T-helper 1 cell treated with Interleukin-12 subunit alpha and Interleukin-12 subunit beta and Interleukin-4 antibody, amounts not matched to agents 30 μg/mL and 1 μg/mL, for 36 hours (primary cell): ENCODE results near the gene TTBK2.

Experiments
- H3K27ac Mint-ChIP-seq: one replicate; pipeline ENCODE4 v1.8.0; 2021; ENCODE audit warnings: mild to moderate bottlenecking, mixed read lengths
- H3K27me3 Mint-ChIP-seq: one replicate; pipeline ENCODE4 v1.8.0; 2021; ENCODE audit warnings: low read depth, mixed read lengths
- H3K36me3 Mint-ChIP-seq: one replicate; pipeline ENCODE4 v1.8.0; 2021; ENCODE audit warnings: low read depth, mixed read lengths
- H3K4me1 Mint-ChIP-seq: one replicate; pipeline ENCODE4 v1.8.0; 2021; ENCODE audit warnings: low read depth, mixed read lengths
- H3K4me3 Mint-ChIP-seq: one replicate; pipeline ENCODE4 v1.8.0; 2021; ENCODE audit warnings: mild to moderate bottlenecking, moderate library complexity, mixed read lengths
- H3K9me3 Mint-ChIP-seq: one replicate; pipeline ENCODE4 v1.8.0; 2021; ENCODE audit warnings: mixed read lengths

Gene TTBK2

DNA sequence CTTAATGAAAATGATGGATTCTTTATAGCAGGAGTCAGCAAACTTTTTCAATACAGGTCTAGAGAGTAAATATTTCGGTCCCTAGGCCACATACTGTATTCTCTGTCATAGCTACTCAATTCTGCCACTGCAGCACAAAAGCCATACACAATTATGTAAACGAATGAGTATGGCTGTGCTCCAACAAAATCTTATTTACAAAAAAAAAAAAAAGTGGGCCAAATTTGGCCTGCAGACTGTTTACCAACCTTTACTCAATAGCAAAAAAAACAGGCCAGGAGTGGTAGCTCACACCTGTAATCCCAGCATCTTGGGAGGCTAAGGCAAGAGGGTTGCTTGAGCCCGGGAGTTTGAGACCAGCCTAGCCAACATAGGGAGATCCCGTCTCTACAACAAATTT is 41.1 kb downstream of the TTBK2 start:
- Mint-ChIP-seq H3K4me1 (no peaks in the 10 kb centered on the region), H3K36me3 (no peaks in the 10 kb centered on the region), H3K27me3 (no peaks in the 10 kb centered on the region), H3K9me3 (no peaks in the 10 kb centered on the region), H3K27ac (no peak overlapping the region), H3K4me3 (no peak overlapping the region)

DNA sequence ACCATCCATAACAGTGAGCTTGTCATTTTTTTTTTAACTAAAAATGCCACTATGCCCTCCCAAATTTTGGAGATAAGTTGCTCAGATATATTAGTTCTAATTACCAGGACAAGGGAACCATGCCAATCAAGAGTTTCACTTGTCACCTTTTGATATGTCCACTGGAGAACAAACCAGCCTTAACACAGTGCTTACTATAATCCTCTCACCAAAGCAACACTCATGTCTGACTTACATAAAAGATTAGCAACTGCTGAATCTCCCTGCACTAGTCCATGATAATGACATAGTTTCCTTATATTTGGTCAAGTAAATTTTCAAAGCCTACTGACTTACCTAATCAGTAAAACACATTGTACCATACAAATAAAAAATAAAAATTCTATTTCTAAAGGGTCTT is 44.4 kb downstream of the TTBK2 start:
- H3K4me3 Mint-ChIP-seq: no peak overlapping the region
- H3K27ac Mint-ChIP-seq: no peak overlapping the region
- no peaks in the 10 kb centered on the region for H3K36me3 Mint-ChIP-seq
- H3K27me3 Mint-ChIP-seq: no peaks in the 10 kb centered on the region
- H3K4me1 Mint-ChIP-seq: no peaks in the 10 kb centered on the region
- H3K9me3 Mint-ChIP-seq: no peaks in the 10 kb centered on the region

DNA sequence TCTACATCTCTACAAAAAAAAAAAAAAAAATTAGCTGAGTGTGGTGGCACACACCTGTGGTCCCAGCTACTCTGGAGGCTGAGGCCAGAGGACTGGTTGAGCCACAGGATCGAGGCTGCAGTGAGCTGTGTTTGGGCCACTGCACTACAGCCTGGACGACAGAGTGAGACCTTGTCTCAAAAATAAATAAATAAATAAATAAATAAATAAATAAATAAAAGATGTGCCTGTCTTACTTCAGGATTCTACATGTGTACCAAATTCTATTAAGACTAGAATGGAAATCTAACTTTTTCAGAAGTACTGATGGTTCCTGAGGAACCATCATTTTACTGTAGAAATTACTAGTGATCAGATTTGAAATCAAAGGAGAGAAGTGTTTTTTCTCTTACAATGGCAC is 51.9 kb downstream of the TTBK2 start:
- no peak overlapping the region for H3K4me3 Mint-ChIP-seq
- H3K27ac Mint-ChIP-seq: no peak overlapping the region
- H3K4me1 Mint-ChIP-seq: no peaks in the 10 kb centered on the region
- H3K9me3 Mint-ChIP-seq: no peaks in the 10 kb centered on the region
- H3K36me3 Mint-ChIP-seq: peaks cover 5% of the 10 kb centered on the region
- no peaks in the 10 kb centered on the region for H3K27me3 Mint-ChIP-seq

DNA sequence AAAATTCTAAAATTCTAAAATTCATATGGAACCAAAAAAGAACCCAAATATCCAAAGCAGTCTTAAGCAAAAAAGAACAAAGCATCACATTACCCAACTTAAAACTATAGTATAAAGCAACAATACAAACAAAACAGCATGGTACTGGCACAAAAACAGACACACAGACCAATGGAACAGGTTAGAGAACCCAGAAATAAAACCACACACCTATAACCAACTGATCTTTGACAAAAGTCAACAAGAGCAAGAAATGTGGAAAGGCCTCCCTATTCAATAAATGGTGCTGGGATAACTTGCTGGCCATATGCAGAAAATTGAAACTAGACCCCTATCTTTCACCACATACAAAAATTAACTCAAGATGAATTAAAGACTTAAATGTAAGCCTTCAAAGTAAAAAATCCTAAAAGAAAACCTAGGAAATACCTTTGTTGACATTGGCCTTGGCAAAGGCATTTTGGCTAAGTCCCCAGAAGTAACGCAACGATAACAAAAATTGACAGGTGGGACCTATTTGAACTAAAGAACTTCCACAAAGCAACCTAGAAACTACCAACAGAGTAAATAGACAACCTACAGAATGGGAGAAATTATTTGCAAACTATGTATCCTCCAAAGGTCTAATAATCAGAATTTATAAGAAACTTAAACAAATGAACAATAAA is 56.9 kb downstream of the TTBK2 start:
- Mint-ChIP-seq H3K9me3 (no peaks in the 10 kb centered on the region), H3K27me3 (no peaks in the 10 kb centered on the region), H3K36me3 (peaks cover 11% of the 10 kb centered on the region), H3K27ac (no peak overlapping the region), H3K4me1 (no peaks in the 10 kb centered on the region), H3K4me3 (no peak overlapping the region)

DNA sequence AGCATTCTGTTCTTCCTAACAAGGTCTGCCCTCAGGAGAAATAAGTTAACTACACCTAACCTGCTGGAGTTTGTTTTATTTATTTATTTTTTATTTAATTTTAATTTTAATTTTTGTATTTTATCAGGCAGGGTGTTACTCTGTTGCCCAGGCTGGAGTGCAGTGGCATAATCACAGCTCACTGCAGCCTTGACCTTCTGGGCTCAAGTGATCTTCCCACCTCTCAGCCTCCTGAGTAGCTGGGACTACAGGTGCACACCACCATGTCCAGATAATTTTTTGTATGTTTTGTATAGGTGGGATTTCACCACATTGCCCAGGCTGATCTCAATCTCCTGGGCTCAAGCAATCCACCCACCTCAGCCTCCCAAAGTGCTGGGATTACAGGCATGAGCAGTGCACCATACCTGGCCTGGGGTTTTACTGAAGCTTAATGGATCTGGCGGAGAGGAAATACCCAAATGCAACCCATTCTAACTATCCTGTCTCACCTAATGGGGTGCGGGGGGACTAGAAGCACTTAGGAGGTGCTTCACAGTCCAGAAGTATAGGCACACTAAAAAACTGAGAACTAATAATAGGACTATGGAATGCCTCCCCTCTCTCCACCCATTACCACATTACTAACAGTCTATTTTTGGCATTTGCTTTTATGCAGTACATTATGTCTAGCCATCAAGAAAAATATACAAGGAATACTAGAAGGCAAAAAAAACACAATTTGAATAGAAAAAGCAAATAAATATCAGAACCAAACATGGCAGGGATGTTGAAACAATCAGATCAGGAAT is 61.4 kb downstream of the TTBK2 start:
- H3K27ac Mint-ChIP-seq: no peak overlapping the region
- H3K36me3 Mint-ChIP-seq: peaks cover 14% of the 10 kb centered on the region
- H3K4me3 Mint-ChIP-seq: no peak overlapping the region
- no peaks in the 10 kb centered on the region for H3K4me1 Mint-ChIP-seq
- H3K9me3 Mint-ChIP-seq: no peaks in the 10 kb centered on the region
- no peaks in the 10 kb centered on the region for H3K27me3 Mint-ChIP-seq

DNA sequence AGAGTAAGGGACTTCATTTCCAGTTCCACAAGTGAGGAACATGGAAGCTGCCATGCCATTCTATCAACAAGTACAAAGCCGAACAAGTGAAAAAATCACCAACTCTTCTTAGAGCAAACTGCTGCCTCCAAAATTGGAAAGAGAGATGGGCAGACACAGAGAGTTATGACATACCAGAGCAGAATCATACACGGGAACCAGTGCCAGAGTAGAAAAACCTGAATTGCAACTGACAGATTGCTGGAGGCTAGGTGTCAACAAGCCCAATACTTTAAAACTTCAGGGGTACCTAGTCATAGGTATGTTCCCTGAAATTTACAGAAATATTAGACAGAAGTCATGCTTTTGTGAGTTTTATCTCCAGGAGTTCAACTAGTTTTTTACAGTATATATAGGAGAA is 62.0 kb downstream of the TTBK2 start:
- Mint-ChIP-seq H3K4me3 (no peak overlapping the region), H3K27ac (no peak overlapping the region), H3K4me1 (no peaks in the 10 kb centered on the region), H3K27me3 (no peaks in the 10 kb centered on the region), H3K36me3 (peaks cover 14% of the 10 kb centered on the region), H3K9me3 (no peaks in the 10 kb centered on the region)

DNA sequence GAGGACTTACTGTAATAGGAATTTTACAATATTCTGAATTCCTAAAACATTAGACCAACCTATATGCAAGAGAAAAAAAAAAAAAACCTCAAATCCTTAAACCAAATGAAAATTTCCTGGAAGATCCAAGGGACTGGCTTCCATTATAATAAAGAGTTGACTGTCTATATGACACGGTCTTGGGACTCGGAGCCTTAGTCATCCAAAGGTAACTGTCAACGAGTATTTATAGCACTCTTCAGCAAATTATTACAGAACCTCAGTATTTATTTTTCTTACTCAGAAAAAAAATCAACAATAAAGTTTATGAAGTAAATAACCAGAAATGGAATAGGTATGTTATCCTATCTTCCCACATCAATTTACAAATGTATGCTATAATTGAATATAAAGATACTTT is 66.0 kb downstream of the TTBK2 start:
- peaks cover 4% of the 10 kb centered on the region for H3K36me3 Mint-ChIP-seq
- H3K4me3 Mint-ChIP-seq: no peak overlapping the region
- H3K4me1 Mint-ChIP-seq: no peaks in the 10 kb centered on the region
- H3K9me3 Mint-ChIP-seq: no peaks in the 10 kb centered on the region
- H3K27ac Mint-ChIP-seq: no peak overlapping the region
- H3K27me3 Mint-ChIP-seq: no peaks in the 10 kb centered on the region

DNA sequence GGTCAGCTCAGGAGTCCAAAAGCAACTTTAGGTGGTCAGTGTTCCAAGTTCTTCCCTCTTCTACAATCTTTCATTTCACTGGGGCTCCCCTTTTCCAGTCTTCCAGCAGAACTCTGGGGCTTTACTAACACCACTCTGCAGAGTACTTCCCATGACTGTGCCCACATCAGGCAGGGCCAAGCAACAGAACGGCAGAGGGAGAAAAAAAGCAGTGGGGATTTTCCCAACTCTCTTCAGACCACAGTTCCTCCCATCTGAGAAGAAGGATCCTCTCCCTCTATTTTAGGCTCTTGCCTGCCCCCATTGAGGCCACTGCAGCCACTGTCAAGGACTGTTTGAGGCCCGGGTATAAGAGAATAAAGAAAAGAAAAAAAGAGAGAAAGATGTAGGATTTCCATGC is 70.7 kb downstream of the TTBK2 start:
- Mint-ChIP-seq H3K4me3 (no peak overlapping the region), H3K27me3 (no peaks in the 10 kb centered on the region), H3K9me3 (no peaks in the 10 kb centered on the region), H3K36me3 (no peaks in the 10 kb centered on the region), H3K4me1 (no peaks in the 10 kb centered on the region), H3K27ac (no peak overlapping the region)

DNA sequence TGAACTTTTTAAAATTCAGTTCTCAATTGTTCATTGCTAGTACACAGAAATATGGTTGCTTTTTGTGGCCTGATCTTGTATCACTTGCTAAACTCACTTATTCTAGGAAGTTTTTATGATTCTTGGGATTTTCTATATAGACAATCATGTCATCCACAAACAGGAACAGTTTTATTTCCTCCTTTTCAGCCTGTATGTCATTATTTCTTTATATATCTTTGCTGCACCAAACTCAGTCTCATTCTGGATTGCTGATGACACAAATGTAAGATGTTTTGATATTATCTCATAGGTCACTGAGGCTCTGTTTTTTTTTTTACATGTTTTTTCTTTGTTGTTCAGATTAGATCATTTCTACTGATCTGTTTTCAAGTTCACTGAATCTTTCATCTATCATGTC is 71.7 kb downstream of the TTBK2 start:
- Mint-ChIP-seq H3K27me3 (no peaks in the 10 kb centered on the region), H3K36me3 (no peaks in the 10 kb centered on the region), H3K27ac (no peak overlapping the region), H3K4me3 (no peak overlapping the region), H3K9me3 (no peaks in the 10 kb centered on the region), H3K4me1 (no peaks in the 10 kb centered on the region)

DNA sequence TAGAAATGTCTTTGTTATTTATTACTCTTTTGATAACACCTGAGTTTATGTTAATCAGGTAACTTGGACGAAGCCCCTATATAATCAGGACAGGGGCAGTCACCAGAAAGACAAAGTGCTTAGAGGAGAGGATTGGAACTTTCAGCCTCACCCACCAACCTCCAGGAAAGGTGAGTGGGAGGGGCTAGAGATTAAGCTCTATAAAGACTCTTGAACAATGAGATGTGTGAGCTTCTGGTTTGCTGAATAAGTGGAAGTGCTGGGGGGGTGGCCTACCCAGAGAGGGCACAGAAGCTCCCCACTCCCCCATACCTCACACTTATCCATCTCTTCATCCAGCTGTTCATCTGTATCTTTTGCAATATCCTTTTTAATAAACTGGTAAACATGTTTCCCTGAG is 73.9 kb downstream of the TTBK2 start:
- no peaks in the 10 kb centered on the region for H3K27me3 Mint-ChIP-seq
- H3K4me1 Mint-ChIP-seq: no peaks in the 10 kb centered on the region
- no peaks in the 10 kb centered on the region for H3K36me3 Mint-ChIP-seq
- no peaks in the 10 kb centered on the region for H3K9me3 Mint-ChIP-seq
- no peak overlapping the region for H3K4me3 Mint-ChIP-seq
- H3K27ac Mint-ChIP-seq: no peak overlapping the region

DNA sequence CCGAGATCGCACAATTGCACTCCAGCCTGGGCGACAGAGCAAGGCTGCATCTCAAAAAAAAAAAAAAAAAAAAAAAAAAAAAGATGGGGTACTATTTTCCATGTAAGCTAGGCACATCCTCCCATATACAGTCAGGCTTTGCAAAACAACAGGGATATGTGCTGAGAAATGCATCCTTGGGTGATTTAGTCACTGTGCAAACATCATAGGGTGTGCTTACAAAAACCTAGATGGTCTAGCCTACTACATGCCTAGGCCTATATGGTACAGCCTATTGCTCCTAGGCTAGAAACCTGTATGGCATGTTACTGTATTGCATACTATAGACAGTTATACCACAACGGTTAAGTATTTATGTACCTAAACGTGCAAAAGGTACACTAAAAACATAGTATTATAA is 75.0 kb downstream of the TTBK2 start:
- Mint-ChIP-seq H3K9me3 (no peaks in the 10 kb centered on the region), H3K27me3 (no peaks in the 10 kb centered on the region), H3K36me3 (no peaks in the 10 kb centered on the region), H3K4me1 (no peaks in the 10 kb centered on the region), H3K4me3 (no peak overlapping the region), H3K27ac (no peak overlapping the region)

DNA sequence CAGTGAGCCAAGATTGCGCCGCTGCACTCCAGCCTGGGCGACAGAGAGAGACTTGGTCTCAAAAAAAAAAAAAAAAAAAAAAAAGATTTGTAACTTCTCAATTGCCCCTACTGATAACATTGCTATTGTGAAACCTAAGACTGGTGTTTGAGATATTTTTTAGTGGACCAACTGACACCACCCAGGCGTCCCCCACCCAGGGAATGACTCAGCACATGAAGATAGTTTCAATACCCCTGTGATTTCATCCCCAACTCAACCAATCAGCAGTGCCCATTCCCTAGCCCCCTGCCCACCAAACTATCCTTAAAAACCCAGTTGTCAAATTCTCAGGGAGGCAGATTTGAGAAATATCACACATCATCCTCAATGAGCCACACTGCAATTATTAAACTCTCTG is 76.9 kb downstream of the TTBK2 start:
- Mint-ChIP-seq H3K4me3 (no peak overlapping the region), H3K27ac (no peak overlapping the region), H3K4me1 (no peaks in the 10 kb centered on the region), H3K27me3 (no peaks in the 10 kb centered on the region), H3K9me3 (no peaks in the 10 kb centered on the region), H3K36me3 (no peaks in the 10 kb centered on the region)

DNA sequence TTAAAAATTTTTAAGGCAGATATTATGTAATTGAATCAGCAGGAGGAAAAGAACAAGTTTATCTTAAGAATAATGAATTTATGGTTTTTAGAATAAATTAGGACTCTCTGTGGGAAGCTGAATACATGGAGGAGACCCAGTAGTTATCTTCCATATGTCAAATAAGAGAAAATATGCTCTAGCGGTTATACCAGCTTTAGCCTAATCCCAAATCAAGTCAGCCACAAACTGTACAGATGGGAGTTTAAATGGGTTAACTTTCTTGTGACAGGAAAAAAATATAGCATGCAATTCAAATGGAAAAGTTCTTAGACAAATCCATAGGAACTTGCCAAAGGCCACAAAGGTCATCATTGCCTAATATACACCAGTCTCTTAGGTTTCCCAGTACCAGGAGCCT is 84.3 kb downstream of the TTBK2 start:
- no peak overlapping the region for H3K4me3 Mint-ChIP-seq

DNA sequence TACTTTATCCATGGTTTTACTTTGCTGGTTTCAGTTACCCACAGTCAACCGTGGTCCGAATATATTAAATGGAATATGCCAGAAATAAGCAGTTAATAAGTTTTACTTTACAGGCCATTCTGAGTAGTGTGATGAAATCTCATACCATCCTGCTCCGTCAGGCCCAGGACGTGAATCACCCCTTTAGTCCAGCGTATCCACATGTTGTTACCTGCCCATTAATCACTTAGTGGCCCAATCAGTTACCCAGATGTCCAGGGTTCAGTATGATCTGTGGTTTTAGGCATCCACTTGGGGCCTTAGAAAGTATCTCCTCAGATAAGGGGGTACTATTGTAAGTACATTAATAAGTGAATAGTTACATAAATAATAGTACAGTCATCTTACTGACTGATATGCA is 88.0 kb downstream of the TTBK2 start:
- Mint-ChIP-seq H3K36me3 (no peaks in the 10 kb centered on the region), H3K4me1 (no peaks in the 10 kb centered on the region), H3K27ac (no peak overlapping the region), H3K27me3 (no peaks in the 10 kb centered on the region), H3K4me3 (no peak overlapping the region), H3K9me3 (no peaks in the 10 kb centered on the region)

More for the DNA sequence above, 84.3 kb downstream of the TTBK2 start:
- no peaks in the 10 kb centered on the region for H3K4me1 Mint-ChIP-seq
- no peak overlapping the region for H3K27ac Mint-ChIP-seq
- H3K9me3 Mint-ChIP-seq: no peaks in the 10 kb centered on the region
- no peaks in the 10 kb centered on the region for H3K27me3 Mint-ChIP-seq
- no peaks in the 10 kb centered on the region for H3K36me3 Mint-ChIP-seq

DNA sequence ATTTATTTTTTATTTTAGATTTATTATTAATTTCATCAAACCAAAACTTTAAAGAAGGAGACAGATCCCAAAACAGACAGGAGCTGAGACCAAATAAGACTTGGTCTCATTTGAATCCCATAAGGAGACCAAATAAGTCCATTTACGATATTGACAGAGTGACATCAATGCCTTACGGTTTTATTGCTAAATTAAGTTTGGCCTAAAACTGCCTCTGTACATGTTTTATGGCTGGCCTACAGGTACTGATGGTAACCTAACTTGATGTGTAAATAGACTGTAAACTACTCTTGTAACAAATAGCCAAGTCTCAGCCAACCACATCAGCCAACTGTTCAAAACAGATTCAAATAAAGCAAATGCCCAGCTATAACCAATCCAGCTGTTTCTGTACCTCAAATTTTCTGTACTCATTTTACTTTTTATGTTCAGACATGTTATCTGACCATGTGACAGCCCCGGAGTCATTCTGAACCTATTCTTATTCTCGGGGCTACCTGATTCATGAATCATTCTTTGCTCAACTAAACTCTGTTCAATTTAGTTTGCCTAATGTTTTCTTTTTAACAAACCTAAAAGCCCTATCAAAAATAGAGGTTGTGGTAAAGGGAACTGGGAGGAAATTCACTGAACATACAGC is 94.2 kb downstream of the TTBK2 start:
- no peaks in the 10 kb centered on the region for H3K27me3 Mint-ChIP-seq
- H3K36me3 Mint-ChIP-seq: peaks cover 10% of the 10 kb centered on the region
- H3K4me3 Mint-ChIP-seq: no peak overlapping the region
- peaks cover 2% of the 10 kb centered on the region for H3K4me1 Mint-ChIP-seq
- H3K9me3 Mint-ChIP-seq: no peaks in the 10 kb centered on the region
- no peak overlapping the region for H3K27ac Mint-ChIP-seq
